NCI-H1417 treated with DMSO at 0.1 percent for 48 hours (cell line): ENCODE results near the gene CCDC194.
A peak's percentile ranks its signal among the peaks of the same experiment; 100 is the strongest.

ENCODE experiments used
- DNase-seq: peaks from one replicate; lab custom pipeline; 2025; lab: John Stamatoyannopoulos, UW

The CCDC194 gene

GRCh38 chr19:17406046-17406886 is 12.3 kb upstream of the CCDC194 start:
- no peak for DNase-seq

DNA sequence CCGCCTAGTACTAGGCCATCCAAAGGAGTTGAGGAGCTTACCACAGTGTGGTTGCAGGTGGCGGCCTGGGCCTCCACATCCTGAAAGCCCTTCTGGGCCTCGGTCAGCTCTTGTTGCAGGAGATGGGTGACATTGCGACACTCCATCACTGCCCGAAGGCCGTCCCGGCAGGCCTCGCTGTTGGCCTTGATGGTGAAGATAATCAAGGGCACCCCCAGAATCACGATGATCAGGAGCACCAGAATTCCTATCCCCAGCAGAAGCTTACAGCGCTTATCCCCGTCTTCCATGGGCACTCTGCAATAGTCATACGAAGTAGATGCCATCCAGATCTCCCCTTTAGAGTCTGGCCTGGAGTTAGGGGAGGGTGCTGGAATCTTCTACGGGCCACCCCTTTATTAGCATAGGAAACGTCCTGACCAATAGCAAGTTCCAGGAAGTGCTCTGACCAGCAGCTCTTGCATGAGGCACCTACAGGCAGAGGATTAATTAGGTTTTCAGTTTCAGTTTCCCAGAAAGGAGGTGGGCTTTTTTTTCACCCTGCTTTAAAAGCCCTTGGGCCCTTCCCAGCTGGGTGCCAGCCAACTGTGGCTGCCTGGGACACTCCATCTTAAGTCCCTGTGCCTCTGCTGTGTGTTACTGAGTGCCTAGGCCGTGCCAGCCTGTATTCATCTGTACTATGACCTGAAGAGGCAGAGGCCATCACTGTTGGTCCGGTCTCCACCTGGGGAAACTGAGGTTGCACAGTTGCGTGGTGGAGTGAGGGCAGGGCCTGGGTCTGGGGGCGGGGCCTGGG is 11.5 kb upstream of the CCDC194 start, which contains the start of gene BST2:
Gene BST2 (minus strand): TSS at position 381 of the 796 bp plus-strand sequence. CDS start 55 bp downstream, at position 326.
- DNase-seq: no peak

- no peak for DNase-seq
Measured at GRCh38 chr19:17404621-17405249, 10.7 kb upstream of the CCDC194 start.

- no peak for DNase-seq
Measured at GRCh38 chr19:17404015-17404414, 10.0 kb upstream of the CCDC194 start.

DNA sequence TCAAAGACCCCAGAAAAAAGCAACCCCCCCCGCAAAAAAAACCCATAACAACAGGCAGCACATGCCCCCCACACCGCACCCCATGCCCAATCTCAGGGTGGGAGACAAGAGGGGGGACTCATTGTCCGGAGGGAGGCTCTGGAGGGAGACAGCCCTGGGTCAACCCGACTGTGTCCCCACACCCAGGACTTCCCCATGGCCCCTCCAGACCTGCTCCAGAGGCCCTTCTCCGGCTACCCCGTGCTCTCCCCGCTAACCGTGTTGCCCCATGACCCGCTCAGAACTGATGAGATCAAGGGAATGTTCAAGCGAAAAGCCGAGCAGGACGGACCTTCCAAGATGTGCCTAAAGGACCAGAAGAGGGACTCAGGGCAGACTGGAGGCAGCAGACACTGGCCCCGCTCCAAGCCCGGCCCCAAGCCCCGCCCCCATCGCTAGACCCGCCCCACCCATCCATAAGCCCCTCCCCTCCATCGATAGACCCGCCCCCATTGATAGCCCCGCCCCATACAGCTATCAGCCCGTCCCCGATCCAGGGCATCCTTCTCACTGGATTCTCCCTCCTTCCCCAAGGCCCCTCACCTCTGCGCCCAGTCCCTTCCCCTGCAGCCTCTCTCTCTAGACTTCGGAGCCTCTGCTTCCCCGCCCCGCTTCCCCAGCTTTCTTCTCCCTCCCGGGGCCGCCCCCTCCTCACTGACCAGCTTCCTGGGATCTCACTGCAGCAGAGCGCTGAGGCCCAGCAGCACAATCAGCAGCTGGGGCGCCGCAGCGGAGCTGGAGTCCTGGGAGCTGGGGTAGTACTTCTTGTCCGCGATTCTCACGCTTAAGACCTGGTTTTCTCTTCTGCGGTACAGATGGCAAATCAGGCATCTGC is 9.2 kb upstream of the CCDC194 start:
- DNase-seq: no peak

GRCh38 chr19:17401628-17402027 is 7.6 kb upstream of the CCDC194 start:
- no peak for DNase-seq

DNA sequence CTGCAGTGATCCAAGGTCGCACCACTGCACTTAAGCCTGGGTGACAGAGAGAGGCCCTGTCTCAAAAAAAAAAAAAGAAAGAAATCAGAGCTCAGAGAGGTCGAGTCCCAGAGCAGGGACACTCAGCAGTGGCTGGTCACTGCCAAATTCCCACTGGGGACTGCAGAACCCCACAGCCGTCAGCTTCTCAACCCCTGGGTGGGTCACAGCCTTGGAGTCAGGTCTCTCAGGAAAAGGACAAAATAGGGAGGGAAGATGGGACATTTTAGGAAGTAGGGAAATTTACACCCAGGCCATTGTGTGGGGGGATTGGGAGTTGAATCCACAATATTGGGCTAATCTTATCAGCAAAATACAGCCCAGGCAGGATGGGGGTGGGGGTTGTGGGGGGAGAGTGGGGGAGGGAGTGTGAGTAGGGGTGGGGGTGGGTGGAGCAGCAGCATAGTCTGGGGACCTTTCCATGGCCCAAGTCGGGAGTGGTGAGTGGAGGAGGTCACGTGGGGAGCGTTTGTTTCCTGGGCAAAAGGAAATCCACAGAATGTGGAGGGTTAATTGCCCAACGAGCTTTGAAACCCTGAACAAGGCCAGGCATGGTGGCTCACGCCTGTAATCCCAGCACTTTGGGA is 5.0 kb upstream of the CCDC194 start:
- no peak for DNase-seq

- DNase-seq: no peak
Measured at GRCh38 chr19:17394891-17395415, 957 bp upstream of the CCDC194 start.

DNA sequence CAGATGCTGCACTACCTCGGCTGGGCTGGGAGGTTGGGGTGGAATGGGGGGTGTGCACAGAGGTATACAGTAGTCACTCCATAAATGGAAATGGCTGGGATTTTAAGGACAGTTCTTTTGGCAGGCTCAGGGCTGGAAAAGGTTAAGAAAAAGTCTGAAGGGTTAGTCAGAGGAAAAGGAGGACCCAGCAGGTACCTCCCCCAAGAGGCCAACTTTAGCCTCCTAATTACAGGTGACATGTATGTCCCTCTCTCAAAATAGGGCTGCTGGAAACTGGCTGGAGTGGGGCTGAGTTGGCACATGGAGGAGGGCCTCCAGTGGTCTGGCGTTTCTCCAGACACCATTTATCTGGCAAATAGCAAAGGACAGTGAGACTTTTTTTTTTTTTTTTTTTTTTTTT is 994 bp downstream of the CCDC194 start:
- no peak for DNase-seq

GRCh38 chr19:17391371-17392151 is 2.4 kb downstream of the CCDC194 start:
- no peak for DNase-seq

DNA sequence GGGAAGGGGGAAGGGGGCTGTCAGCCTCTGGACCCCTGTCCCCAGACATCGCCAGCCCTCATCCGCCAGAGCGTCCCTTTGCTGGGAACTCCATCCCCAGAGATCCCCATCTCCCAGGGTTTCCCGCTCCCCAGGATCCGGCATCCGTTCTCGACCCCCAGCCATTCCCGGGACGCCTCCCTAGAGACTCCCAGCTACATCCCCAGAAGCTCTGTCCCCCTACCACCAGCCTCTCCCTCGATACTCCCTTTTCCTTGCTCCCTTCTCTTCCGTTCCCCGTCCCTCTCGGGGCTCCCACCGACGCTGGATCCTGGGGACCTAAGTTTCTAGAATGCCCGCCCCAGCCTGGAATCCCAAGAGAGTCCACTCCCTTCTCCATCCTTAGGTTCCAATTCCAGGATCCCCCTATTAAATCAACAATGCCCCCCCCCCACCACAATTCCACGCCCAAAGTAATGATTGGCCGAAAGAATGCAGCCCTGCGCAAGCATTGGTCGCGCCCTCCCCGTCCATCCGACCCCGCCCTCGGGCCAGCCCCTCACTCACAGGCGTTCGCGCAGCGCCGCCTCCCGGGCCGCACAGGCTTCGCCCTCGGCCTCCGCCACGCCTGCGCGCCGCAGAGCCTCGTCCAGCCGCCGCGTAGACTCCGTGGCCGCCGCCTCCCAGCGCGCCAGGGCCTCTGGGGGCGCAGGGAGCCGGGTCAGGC is 3.2 kb downstream of the CCDC194 start:
- peak; percentile 41 for DNase-seq

- no peak for DNase-seq
Measured at GRCh38 chr19:17389957-17390664, 3.9 kb downstream of the CCDC194 start.

GRCh38 chr19:17389288-17389687 is 4.7 kb downstream of the CCDC194 start:
- DNase-seq: no peak

DNA sequence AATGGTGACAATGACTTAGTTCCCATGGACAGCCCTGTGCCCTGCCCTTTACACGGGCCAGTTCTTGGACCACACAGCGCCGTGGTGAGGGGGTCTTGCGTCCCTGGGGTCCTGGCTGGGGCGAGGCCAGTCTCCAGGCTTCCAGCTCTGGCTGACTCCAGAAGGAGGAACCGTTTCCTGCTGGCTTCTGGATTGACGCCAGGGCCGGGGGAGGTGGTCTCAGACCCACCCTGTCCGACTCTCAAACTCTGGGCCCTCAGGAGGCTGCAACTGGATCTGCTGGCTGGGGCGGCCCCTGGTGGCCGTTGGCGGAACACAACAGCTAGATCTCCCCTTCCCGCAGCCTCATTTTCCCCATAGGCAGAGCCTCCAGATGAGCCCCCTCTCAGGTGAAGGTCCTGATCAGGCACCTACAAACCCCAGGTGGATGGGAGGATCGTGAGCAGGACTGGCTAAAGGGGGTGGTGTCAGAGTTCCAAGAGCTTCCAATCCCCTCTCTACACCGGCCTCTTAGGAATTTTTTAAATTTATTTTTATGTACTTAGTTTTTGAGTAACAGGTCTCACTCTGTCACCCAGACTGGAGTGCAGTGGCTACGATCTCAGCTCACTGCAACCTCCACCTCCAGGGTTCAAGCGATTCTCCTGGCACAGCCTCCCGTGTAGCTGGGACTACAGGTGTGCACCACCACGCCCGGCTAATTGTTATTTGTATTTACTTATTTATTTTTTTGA is 8.0 kb downstream of the CCDC194 start:
- no peak for DNase-seq

- DNase-seq: no peak
Measured at GRCh38 chr19:17380426-17381138, 13.4 kb downstream of the CCDC194 start.

DNA sequence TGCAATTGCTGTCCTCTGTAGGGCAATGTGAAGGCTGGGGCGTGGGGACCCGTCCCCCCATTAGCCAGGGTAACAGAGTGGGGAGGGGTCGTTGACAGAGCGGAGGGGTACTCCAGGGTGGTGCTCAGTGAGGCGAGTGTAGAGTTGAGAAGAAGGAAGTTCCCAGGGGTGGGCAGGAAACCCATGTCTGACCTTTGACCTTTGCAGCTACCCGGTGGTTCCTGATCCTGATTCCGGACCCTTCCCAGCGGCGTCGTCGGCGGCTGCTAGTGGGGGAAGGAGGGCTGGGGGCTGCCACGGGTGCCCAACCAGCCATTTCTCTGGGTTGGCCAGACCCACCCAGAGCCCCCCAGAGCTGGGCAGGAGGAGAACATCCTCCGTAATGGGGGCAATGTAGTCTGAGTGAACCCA is 14.8 kb downstream of the CCDC194 start:
- DNase-seq: no peak

GRCh38 chr19:17378271-17378670 is 15.7 kb downstream of the CCDC194 start:
- no peak for DNase-seq
